LNCaP clone FGC (cell line): ENCODE results near the gene RAB1B.

Experiments used
- DNase-seq: peaks from one replicate; pipeline ENCODE4 v3.0.0-alpha.2; 2011; ENCODE audit warnings: low read depth
- H3K4me3 ChIP-seq: 2 replicates; pipeline ENCODE4 v1.5.1; 2011; ENCODE audit warnings: mild to moderate bottlenecking, low read depth, low read length, control low read depth
- TF ChIP-seq, protein P1 (sequence below): IDR thresholded peaks from 2 replicates; pipeline ENCODE4 v1.5.1; 2012; ENCODE audit warnings: mild to moderate bottlenecking; ENCODE audit not compliant: control insufficient read depth, insufficient read depth; ENCODE audit errors: extremely low read depth

RAB1B gene

GRCh38 chr11:66259956-66260355 lies 8.5 kb upstream of the RAB1B start:
- TF ChIP-seq, protein P1, sequence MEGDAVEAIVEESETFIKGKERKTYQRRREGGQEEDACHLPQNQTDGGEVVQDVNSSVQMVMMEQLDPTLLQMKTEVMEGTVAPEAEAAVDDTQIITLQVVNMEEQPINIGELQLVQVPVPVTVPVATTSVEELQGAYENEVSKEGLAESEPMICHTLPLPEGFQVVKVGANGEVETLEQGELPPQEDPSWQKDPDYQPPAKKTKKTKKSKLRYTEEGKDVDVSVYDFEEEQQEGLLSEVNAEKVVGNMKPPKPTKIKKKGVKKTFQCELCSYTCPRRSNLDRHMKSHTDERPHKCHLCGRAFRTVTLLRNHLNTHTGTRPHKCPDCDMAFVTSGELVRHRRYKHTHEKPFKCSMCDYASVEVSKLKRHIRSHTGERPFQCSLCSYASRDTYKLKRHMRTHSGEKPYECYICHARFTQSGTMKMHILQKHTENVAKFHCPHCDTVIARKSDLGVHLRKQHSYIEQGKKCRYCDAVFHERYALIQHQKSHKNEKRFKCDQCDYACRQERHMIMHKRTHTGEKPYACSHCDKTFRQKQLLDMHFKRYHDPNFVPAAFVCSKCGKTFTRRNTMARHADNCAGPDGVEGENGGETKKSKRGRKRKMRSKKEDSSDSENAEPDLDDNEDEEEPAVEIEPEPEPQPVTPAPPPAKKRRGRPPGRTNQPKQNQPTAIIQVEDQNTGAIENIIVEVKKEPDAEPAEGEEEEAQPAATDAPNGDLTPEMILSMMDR, result no peak
- no peak overlapping the region for H3K4me3 ChIP-seq
- no peak for DNase-seq

GRCh38 chr11:66261578-66261977 lies 6.9 kb upstream of the RAB1B start:
- no peak overlapping the region for H3K4me3 ChIP-seq
- TF ChIP-seq, protein P1, result no peak
- DNase-seq, result no peak

- TF ChIP-seq, protein P1, result no peak
- H3K4me3 ChIP-seq, result no peak overlapping the region
- DNase-seq, result no peak
These were observed 6.2 kb upstream of the RAB1B start for GRCh38 chr11:66262191-66262590.

DNA sequence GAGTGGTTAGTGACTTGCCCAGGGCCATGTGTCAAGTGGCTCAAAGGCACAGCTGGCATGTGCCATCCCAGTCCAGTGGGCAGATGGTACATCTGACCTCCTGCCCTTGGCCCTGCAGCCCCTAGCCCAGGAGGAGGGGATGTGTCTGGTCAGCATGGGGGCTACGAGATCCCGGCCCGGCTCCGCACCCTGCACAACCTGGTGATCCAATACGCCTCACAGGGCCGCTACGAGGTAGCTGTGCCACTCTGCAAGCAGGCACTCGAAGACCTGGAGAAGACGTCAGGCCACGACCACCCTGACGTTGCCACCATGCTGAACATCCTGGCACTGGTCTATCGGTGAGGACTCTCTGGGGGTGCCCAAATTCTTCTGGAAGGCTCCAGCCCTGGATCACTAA lies 5.7 kb upstream of the RAB1B start:
- H3K4me3 ChIP-seq, result no peak overlapping the region
- TF ChIP-seq, protein P1, result no peak
- DNase-seq, result no peak

DNA sequence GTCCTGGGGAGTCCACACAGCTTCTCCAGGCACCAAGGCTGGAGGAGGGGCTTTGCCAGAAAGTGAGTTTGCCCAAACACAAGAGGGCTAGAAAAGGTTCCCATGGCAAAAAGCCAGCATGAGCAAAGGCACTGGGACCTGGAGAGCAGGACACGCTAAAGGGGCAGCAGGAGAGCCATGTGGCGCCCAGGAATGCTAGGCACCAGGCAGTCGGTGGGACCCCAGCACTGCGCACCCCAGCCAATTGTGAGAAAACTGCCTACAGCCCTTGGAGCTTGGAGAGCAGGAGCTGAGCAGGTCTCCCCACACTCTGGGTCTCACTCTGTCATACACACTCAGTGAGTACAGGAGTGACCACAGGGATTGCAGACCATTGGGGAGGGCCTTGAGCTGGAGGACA lies 5.2 kb upstream of the RAB1B start:
- no peak for DNase-seq
- TF ChIP-seq, protein P1, result no peak
- H3K4me3 ChIP-seq, result no peak overlapping the region

DNA sequence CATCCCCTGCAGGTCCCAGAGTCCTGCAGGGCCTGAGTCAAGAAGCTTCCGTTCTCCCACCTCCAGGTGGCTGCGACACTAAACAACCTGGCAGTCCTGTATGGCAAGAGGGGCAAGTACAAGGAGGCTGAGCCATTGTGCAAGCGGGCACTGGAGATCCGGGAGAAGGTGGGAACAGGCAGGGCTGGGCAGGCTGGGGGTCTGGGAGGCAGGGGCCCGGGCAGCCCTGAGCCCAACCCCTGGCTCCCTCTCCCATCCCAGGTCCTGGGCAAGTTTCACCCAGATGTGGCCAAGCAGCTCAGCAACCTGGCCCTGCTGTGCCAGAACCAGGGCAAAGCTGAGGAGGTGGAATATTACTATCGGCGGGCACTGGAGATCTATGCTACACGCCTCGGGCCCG lies 4.7 kb upstream of the RAB1B start:
- DNase-seq, result no peak
- H3K4me3 ChIP-seq, result no peak overlapping the region
- TF ChIP-seq, protein P1, result no peak

- TF ChIP-seq, protein P1, result no peak
- no peak for DNase-seq
- no peak overlapping the region for H3K4me3 ChIP-seq
These were observed 4.1 kb upstream of the RAB1B start for GRCh38 chr11:66264383-66264782.
